Peyer's patch (tissue), 4 donors: ENCODE results near the gene GOLGA8K. TPM values are rescaled to one million over a fixed set of nuclear protein-coding genes. Genes with fewer than 3 reads are reported as not detected.

ENCODE experiments used
- small RNA-seq, 2 donors: library from RNA; depleted of rRNA; stranded (forward); fragments of <200 nt; gene quantifications; one replicate each; pipeline ENCODE3, GENCODE V24; 2016
- total RNA-seq, 4 donors: library from RNA; depleted of rRNA; stranded (reverse); fragments of >200 nt; gene quantifications; one replicate each; pipeline ENCODE4 v1.1.0, GENCODE V29; 2016

GOLGA8K gene
- total RNA-seq, 4 donors from 2014 or later, result not detected

Small RNAs within 50 kb of the gene (small RNA-seq; reads per million reads assigned to genes)
- gene RF00096, result 0 reads per million in 2 donors
- 0 reads per million in 2 donors for gene RN7SL185P
- gene RN7SL539P, result 0 reads per million in 2 donors

Other genes with a start within 250 kb of the GOLGA8K start
- gene GOLGA8O, start 52.3 kb upstream of the GOLGA8K start, total RNA-seq, result under 1 TPM in 1 of 4 donors, not detected in 3; 0.76 TPM
- gene GOLGA8N, start 190.2 kb upstream of the GOLGA8K start, total RNA-seq, result 10 to 100 TPM in 3 of 4 donors, 1 to 10 TPM in 1; 9.8 to 61.9 (median 16.6) TPM
- 10 to 100 TPM in 1 of 4 donors, 1 to 10 TPM in 3; 3.2 to 22.3 (median 6.3) TPM for gene ARHGAP11A, start 212.2 kb upstream of the GOLGA8K start, total RNA-seq
- gene SCG5, start 238.4 kb upstream of the GOLGA8K start, total RNA-seq, result 10 to 100 TPM in 1 of 4 donors, 1 to 10 TPM in 2, not detected in 1; 2.5 to 17.2 (median 3.2) TPM